CD4-positive, alpha-beta T cell (primary cell): ENCODE data around the gene MRPL33. TPM values are rescaled to one million over a fixed set of nuclear protein-coding genes. Genes with fewer than 3 reads are reported as not detected.

Experiments
- ATAC-seq: fragments of 200-7000 bp; cut with Tn5 transposase; one replicate; pipeline ENCODE4 v1.10.0; 2022; ENCODE audit warnings: mild to moderate bottlenecking; ENCODE audit not compliant: poor library complexity
- CTCF ChIA-PET: fragments of 350-600 bp; sonication (Branson Sonifier 250); formaldehyde crosslinking; loops from one replicate; lab custom pipeline; 2021; ENCODE audit warnings: antibody characterized with exemption, inconsistent platforms; lab: Charles Lee
- POLR2A ChIA-PET: fragments of 350-600 bp; sonication (Branson Sonifier 250); formaldehyde crosslinking; loops from one replicate; lab custom pipeline; 2021; ENCODE audit warnings: antibody characterized with exemption, inconsistent platforms; lab: Charles Lee
- DNase-seq, 14 experiments: peaks; one replicate each; pipeline ENCODE4 v3.0.0-alpha.2; 2013 to 2020; ENCODE audit warnings: mixed read lengths in 2 of 14
- H3K27ac ChIP-seq, 2 donors: one replicate each; pipeline versions ENCODE4 v1.5.1 to v1.7.0; 2013; ENCODE audit warnings: low read length in 2 of 2, low read depth in 1 of 2, mild to moderate bottlenecking in 1 of 2
- H3K27me3 ChIP-seq, 2 experiments: 1 replicate in 1 of 2; 2 replicates in 1 of 2; pipeline versions ENCODE4 v1.6.1 to v1.7.0; 2013; ENCODE audit warnings: low read length in 2 of 2, control low read depth in 1 of 2, mild to moderate bottlenecking in 1 of 2, moderate library complexity in 1 of 2; ENCODE audit not compliant: insufficient read depth in 2 of 2, control insufficient read depth in 1 of 2
- H3K36me3 ChIP-seq: one replicate; pipeline ENCODE4 v1.6.1; 2013; ENCODE audit warnings: low read length, control low read depth; ENCODE audit not compliant: insufficient read depth
- H3K4me1 ChIP-seq: one replicate; pipeline ENCODE4 v1.6.1; 2013; ENCODE audit warnings: low read length, control low read depth; ENCODE audit not compliant: insufficient read depth
- H3K4me3 ChIP-seq: one replicate; pipeline ENCODE4 v1.5.1; 2013; ENCODE audit warnings: mild to moderate bottlenecking, low read length, moderate library complexity
- H3K9me3 ChIP-seq, 2 experiments: 1 replicate in 1 of 2; 2 replicates in 1 of 2; pipeline versions ENCODE4 v1.6.1 to v1.7.0; 2013; ENCODE audit warnings: low read length in 2 of 2, mild to moderate bottlenecking in 2 of 2, control low read depth in 1 of 2, moderate library complexity in 1 of 2; ENCODE audit not compliant: control insufficient read depth in 1 of 2, insufficient read depth in 1 of 2
- H3K27ac Mint-ChIP-seq: one replicate; pipeline ENCODE4 v1.8.0; 2020; ENCODE audit warnings: mixed read lengths
- H3K27me3 Mint-ChIP-seq: one replicate; pipeline ENCODE4 v1.8.0; 2021; ENCODE audit warnings: mixed read lengths
- H3K36me3 Mint-ChIP-seq: one replicate; pipeline ENCODE4 v1.8.0; 2021; ENCODE audit warnings: low read depth, mixed read lengths
- H3K4me1 Mint-ChIP-seq: one replicate; pipeline ENCODE4 v1.8.0; 2021; ENCODE audit warnings: low read depth, mixed read lengths
- H3K4me3 Mint-ChIP-seq: one replicate; pipeline ENCODE4 v1.8.0; 2020; ENCODE audit warnings: mild to moderate bottlenecking, mixed read lengths
- H3K9me3 Mint-ChIP-seq: one replicate; pipeline ENCODE4 v1.8.0; 2020; ENCODE audit warnings: mixed read lengths
- CTCF ChIP-seq: fragments of 200-600 bp; IDR thresholded peaks from one replicate; pipeline ENCODE4 v1.8.0; 2022; ENCODE audit warnings: antibody characterized with exemption, mild to moderate bottlenecking
- intact Hi-C, 2 experiments: fragments of 100-400 bp; cut with DNase I in 1 of 2; cut with micrococcal nuclease in 1 of 2; formaldehyde crosslinking; loops; one replicate each; pipeline versions ENCODE4 v1.15.1 to v1.9.0; 2023 to 2025; cut with DNase I, micrococcal nuclease
- total RNA-seq, 174 experiments: library from RNA in 2 of 174; stranded (reverse) in 2 of 174; gene quantifications; one replicate each; pipeline ENCODE4 v1.2.3 and lab custom pipeline; 2021 to 2026

The MRPL33 gene
- total RNA-seq, 2 experiments from 2014 or later: 33.1 to 37.2 TPM

GRCh38 chr2:27810455-27810854 lies 38.9 kb downstream of the MRPL33 start:
- intact Hi-C loops: no loop called here
- no peaks in the 10 kb centered on the region for H3K27me3 ChIP-seq
- DNase-seq (no peak), ATAC-seq (no peak)
- no peaks in the 10 kb centered on the region for H3K4me1 ChIP-seq
- Mint-ChIP-seq H3K27me3 (no peaks in the 10 kb centered on the region), H3K27ac (no peak overlapping the region), H3K4me3 (no peak overlapping the region), H3K9me3 (no peaks in the 10 kb centered on the region), H3K36me3 (no peaks in the 10 kb centered on the region), H3K4me1 (no peaks in the 10 kb centered on the region)
- ChIA-PET POLR2A (no interaction called here), CTCF (interaction anchor here (1.0 kb wide), 1 partner anchor 107 kb away, joined by 3 read pairs; no protein-coding TSS in a partner anchor)
- TF ChIP-seq CTCF: no peak
- H3K27ac ChIP-seq: no peak overlapping the region
- H3K9me3 ChIP-seq: no peaks in the 10 kb centered on the region
- no peaks in the 10 kb centered on the region for H3K36me3 ChIP-seq
- no peak overlapping the region for H3K4me3 ChIP-seq

GRCh38 chr2:27811768-27812167 lies 40.2 kb downstream of the MRPL33 start:
- TF ChIP-seq CTCF: no peak

GRCh38 chr2:27814758-27815157 lies 43.2 kb downstream of the MRPL33 start:
- Mint-ChIP-seq H3K27me3 (no peaks in the 10 kb centered on the region), H3K27ac (no peak overlapping the region), H3K9me3 (no peaks in the 10 kb centered on the region), H3K4me1 (no peaks in the 10 kb centered on the region), H3K36me3 (no peaks in the 10 kb centered on the region), H3K4me3 (no peak overlapping the region)
- Histone ChIP-seq H3K4me1 (no peaks in the 10 kb centered on the region), H3K36me3 (no peaks in the 10 kb centered on the region), H3K27me3 (no peaks in the 10 kb centered on the region), H3K27ac (no peak overlapping the region), H3K9me3 (no peaks in the 10 kb centered on the region), H3K4me3 (no peak overlapping the region)
- intact Hi-C loops: no loop called here
- no peak for TF ChIP-seq CTCF
- POLR2A ChIA-PET: no interaction called here
- no peak for DNase-seq
- no peak for ATAC-seq
- CTCF ChIA-PET: interaction anchor here (1.0 kb wide), 1 partner anchor 44 kb away, joined by 3 read pairs; no protein-coding TSS in a partner anchor

More at GRCh38 chr2:27811768-27812167, 40.2 kb downstream of the MRPL33 start:
- Histone ChIP-seq H3K27ac (no peak overlapping the region), H3K4me1 (no peaks in the 10 kb centered on the region), H3K27me3 (no peaks in the 10 kb centered on the region), H3K36me3 (no peaks in the 10 kb centered on the region), H3K4me3 (no peak overlapping the region), H3K9me3 (no peaks in the 10 kb centered on the region)
- no peaks in the 10 kb centered on the region for H3K27me3 Mint-ChIP-seq
- H3K36me3 Mint-ChIP-seq: no peaks in the 10 kb centered on the region
- DNase-seq (no peak), ATAC-seq (no peak)
- no peaks in the 10 kb centered on the region for H3K4me1 Mint-ChIP-seq
- CTCF ChIA-PET: no interaction called here
- H3K27ac Mint-ChIP-seq: no peak overlapping the region
- POLR2A ChIA-PET: no interaction called here
- intact Hi-C loops: no loop called here
- no peaks in the 10 kb centered on the region for H3K9me3 Mint-ChIP-seq
- H3K4me3 Mint-ChIP-seq: no peak overlapping the region
